ENCODE results near the gene LCE7A.

LCE7A gene

GRCh38 chr1:152902636-152903035 is 42.8 kb downstream of the LCE7A start:
- no peaks in the 10 kb centered on the region for H3K9me3 ChIP-seq (ENCODE audit: control insufficient read depth, insufficient read depth, low read length)
- no peaks in the 10 kb centered on the region for H3F3A ChIP-seq (ENCODE audit: control insufficient read depth, insufficient read depth)
- H3K4me2 ChIP-seq (ENCODE audit: low read length), result no peak overlapping the region
- TF ChIP-seq EZH2phosphoT487 (IDR thresholded peaks at IDR 0.05; ENCODE audit: borderline replicate concordance, low read length), result no peak
- no peaks in the 10 kb centered on the region for H3K79me2 ChIP-seq (ENCODE audit: control insufficient read depth, low read length)
- H3K27me3 ChIP-seq (ENCODE audit: control insufficient read depth, low read length), result no peaks in the 10 kb centered on the region
- H3K9me2 ChIP-seq (replicated peaks; ENCODE audit: control insufficient read depth, low read length), result no peaks in the 10 kb centered on the region
- no peak overlapping the region for H3K4me3 ChIP-seq (ENCODE audit: low read length)
- no peaks in the 10 kb centered on the region for H3K36me3 ChIP-seq (ENCODE audit: control insufficient read depth, low read length)
- no peaks in the 10 kb centered on the region for H4K20me1 ChIP-seq (ENCODE audit: control insufficient read depth, insufficient read depth, low read depth, low read length)
- no peaks in the 10 kb centered on the region for H3K4me1 ChIP-seq (ENCODE audit: control insufficient read depth, low read length)
- H3K27ac ChIP-seq (ENCODE audit: low read depth, low read length), result no peak overlapping the region

- H3F3A ChIP-seq (ENCODE audit: control insufficient read depth, insufficient read depth), result no peaks in the 10 kb centered on the region
- no peaks in the 10 kb centered on the region for H3K36me3 ChIP-seq (ENCODE audit: control insufficient read depth, low read length)
- no peaks in the 10 kb centered on the region for H3K27me3 ChIP-seq (ENCODE audit: control insufficient read depth, low read length)
- H3K9me2 ChIP-seq (replicated peaks; ENCODE audit: control insufficient read depth, low read length), result no peaks in the 10 kb centered on the region
- H3K9me3 ChIP-seq (ENCODE audit: control insufficient read depth, insufficient read depth, low read length), result no peaks in the 10 kb centered on the region
- H3K4me3 ChIP-seq (ENCODE audit: low read length), result no peak overlapping the region
- H3K27ac ChIP-seq (ENCODE audit: low read depth, low read length), result no peak overlapping the region
- no peaks in the 10 kb centered on the region for H3K79me2 ChIP-seq (ENCODE audit: control insufficient read depth, low read length)
- TF ChIP-seq, protein P1, sequence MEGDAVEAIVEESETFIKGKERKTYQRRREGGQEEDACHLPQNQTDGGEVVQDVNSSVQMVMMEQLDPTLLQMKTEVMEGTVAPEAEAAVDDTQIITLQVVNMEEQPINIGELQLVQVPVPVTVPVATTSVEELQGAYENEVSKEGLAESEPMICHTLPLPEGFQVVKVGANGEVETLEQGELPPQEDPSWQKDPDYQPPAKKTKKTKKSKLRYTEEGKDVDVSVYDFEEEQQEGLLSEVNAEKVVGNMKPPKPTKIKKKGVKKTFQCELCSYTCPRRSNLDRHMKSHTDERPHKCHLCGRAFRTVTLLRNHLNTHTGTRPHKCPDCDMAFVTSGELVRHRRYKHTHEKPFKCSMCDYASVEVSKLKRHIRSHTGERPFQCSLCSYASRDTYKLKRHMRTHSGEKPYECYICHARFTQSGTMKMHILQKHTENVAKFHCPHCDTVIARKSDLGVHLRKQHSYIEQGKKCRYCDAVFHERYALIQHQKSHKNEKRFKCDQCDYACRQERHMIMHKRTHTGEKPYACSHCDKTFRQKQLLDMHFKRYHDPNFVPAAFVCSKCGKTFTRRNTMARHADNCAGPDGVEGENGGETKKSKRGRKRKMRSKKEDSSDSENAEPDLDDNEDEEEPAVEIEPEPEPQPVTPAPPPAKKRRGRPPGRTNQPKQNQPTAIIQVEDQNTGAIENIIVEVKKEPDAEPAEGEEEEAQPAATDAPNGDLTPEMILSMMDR (IDR thresholded peaks at IDR 0.05; ENCODE audit: low read depth, low read length, poor library complexity, severe bottlenecking), result no peak
- no peak for TF ChIP-seq EZH2phosphoT487 (IDR thresholded peaks at IDR 0.05; ENCODE audit: borderline replicate concordance, low read length)
- H3K4me1 ChIP-seq (ENCODE audit: control insufficient read depth, low read length), result no peaks in the 10 kb centered on the region
- H3K4me2 ChIP-seq (ENCODE audit: low read length), result no peak overlapping the region
- no peaks in the 10 kb centered on the region for H4K20me1 ChIP-seq (ENCODE audit: control insufficient read depth, insufficient read depth, low read depth, low read length)
These were observed 45.1 kb downstream of the LCE7A start for GRCh38 chr1:152904688-152905440.

DNA sequence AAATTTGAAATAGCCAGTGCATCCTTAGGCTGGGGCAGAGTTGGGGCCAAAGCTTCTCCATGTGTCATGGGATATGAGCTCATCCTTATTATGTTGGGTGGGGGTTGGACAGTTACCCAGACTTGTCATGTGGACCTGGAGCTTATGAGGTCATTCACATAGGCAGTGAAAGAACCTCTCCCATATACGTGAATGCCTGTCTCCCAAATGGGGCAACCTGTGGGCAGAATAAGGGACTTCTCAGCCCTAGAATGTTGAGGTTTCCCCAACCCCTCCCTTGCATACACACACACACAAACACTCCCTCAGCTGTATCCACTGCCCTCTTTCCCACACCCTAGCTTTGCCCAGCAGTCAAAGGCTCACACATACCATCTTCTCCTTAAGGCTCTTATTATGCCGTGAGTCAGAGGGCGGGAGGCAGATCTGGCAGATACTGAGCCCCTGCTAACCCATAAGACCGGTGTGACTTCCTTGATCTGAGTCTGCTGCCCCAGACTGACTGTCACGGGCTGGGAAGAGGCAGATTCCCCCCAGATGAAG is 46.3 kb downstream of the LCE7A start:
- no peaks in the 10 kb centered on the region for H3K79me2 ChIP-seq (ENCODE audit: control insufficient read depth, low read length)
- H3F3A ChIP-seq (ENCODE audit: control insufficient read depth, insufficient read depth), result no peaks in the 10 kb centered on the region
- no peaks in the 10 kb centered on the region for H3K27me3 ChIP-seq (ENCODE audit: control insufficient read depth, low read length)
- H3K36me3 ChIP-seq (ENCODE audit: control insufficient read depth, low read length), result no peaks in the 10 kb centered on the region
- H4K20me1 ChIP-seq (ENCODE audit: control insufficient read depth, insufficient read depth, low read depth, low read length), result no peaks in the 10 kb centered on the region
- H3K4me3 ChIP-seq (ENCODE audit: low read length), result no peak overlapping the region
- no peaks in the 10 kb centered on the region for H3K9me2 ChIP-seq (replicated peaks; ENCODE audit: control insufficient read depth, low read length)
- TF ChIP-seq, protein P1 (IDR thresholded peaks at IDR 0.05; ENCODE audit: low read depth, low read length, poor library complexity, severe bottlenecking), result no peak
- TF ChIP-seq EZH2phosphoT487 (IDR thresholded peaks at IDR 0.05; ENCODE audit: borderline replicate concordance, low read length), result no peak
- H3K4me2 ChIP-seq (ENCODE audit: low read length), result no peak overlapping the region
- no peaks in the 10 kb centered on the region for H3K4me1 ChIP-seq (ENCODE audit: control insufficient read depth, low read length)
- no peak overlapping the region for H3K27ac ChIP-seq (ENCODE audit: low read depth, low read length)
- no peaks in the 10 kb centered on the region for H3K9me3 ChIP-seq (ENCODE audit: control insufficient read depth, insufficient read depth, low read length)

All from DOHH2 (cell line).